CD4-positive, alpha-beta T cell treated with Interleukin-15 for 4 hours (primary cell): ENCODE data around the gene NOC4L.

Source experiments
- DNase-seq: peaks from one replicate; pipeline ENCODE4 v3.0.0-alpha.2; 2020; ENCODE audit warnings: low spot score

The NOC4L gene

GRCh38 chr12:132156573-132157325, 12.5 kb downstream of the NOC4L start:
- no peak for DNase-seq

DNA sequence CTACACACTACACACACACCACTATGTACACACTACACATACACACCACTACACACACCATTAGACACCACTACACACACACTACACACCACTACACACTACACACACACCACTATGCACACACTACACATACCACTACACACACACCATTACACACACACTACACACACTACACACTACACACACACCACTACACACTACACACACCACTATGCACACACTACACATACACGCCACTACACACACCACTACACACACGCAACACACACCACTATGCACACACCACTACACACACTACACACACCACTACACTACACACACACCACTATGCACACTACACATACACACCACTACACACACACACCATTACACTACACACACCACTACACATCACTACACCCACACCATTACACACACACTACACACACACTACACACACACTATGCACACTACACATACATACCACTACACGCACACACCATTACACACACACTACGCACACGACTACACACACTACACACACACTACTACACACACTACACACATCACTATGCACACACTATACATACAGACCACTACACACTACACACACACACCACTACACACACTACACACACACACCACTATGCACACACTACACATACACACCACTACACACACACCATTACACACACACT, 13.6 kb downstream of the NOC4L start:
- no peak for DNase-seq

GRCh38 chr12:132158677-132159554, 14.7 kb downstream of the NOC4L start:
- DNase-seq, result no peak

DNA sequence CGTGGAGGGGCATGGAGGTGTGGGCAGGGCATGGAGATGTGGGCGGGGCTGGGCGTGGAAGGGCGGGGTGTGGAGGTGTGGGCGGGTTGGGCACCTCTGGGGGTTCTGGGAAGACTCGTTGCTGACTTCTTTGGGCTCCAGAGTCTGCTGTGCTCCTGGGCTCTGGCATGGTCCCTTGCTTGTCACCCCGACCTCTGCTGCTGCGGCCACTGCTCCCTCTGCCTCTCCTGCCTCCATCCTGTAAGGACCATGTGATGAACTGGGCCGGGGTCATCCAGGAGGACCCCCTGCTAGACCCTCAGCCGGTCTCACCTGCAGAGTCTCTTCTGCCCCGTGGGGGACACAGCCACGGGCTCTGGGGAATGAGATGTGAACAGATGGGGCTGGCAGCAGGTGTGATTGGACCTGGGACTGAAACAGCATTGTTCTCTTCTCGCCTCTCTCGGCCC, 15.3 kb downstream of the NOC4L start:
- DNase-seq, result no peak

GRCh38 chr12:132160016-132160415, 15.8 kb downstream of the NOC4L start:
- DNase-seq, result no peak

DNA sequence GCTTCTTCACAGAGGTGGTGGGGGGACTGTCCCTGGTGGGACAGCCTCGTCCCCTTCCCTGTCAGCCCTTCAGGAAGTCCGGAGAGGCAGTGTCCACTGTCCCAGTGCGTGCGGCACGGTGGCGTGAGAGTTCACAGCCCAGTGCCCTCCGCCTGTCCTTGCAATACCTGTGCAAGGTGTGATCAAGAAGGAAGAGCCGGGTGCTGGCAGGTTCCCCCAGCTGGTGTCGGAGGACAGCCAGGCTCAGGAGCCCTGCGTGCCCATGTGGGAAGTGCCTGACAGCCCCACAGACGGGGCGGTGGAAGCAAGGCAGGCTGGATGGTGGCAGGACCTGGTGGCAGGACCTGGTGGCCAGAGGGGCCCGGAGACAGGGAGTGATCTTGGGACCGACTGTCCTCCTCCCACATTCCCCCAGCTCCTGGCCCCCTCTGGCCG, 16.4 kb downstream of the NOC4L start:
- DNase-seq, result no peak

- no peak for DNase-seq
Measured at GRCh38 chr12:132161036-132161781, 17.0 kb downstream of the NOC4L start.

DNA sequence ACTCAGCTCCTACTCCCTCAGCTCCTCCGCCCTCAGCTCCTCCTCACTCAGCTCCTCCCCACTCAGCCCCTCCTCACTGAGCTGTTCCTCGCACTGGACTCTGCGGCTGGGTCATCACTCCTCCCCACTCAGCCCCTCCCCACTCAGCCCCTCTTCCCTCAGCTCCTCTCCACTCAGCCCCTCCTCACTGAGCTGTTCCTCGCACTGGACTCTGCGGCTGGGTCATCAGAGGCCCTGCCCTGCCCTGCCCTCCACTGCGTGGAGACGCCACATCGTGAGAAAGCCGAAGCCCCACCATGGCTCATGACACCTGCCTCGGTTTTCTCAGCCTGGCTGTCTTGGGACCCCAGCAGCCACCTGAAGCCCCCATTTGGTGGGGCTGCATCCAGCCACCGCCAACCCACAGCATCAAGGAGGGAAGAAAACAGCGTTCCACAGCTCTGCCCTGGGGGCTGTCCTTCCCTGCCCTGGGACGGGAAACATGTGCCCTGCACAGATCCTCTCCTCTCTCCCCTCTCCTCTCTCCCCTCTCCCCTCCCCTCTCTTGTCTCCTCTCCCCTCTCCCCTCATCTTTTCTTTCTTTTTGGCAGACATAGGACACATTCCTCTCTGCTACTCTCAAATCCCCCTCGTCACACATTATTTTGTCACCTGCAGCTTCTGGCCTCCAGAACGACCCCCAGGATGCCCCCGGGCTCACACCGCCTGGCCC, 17.7 kb downstream of the NOC4L start:
- DNase-seq, result no peak

DNA sequence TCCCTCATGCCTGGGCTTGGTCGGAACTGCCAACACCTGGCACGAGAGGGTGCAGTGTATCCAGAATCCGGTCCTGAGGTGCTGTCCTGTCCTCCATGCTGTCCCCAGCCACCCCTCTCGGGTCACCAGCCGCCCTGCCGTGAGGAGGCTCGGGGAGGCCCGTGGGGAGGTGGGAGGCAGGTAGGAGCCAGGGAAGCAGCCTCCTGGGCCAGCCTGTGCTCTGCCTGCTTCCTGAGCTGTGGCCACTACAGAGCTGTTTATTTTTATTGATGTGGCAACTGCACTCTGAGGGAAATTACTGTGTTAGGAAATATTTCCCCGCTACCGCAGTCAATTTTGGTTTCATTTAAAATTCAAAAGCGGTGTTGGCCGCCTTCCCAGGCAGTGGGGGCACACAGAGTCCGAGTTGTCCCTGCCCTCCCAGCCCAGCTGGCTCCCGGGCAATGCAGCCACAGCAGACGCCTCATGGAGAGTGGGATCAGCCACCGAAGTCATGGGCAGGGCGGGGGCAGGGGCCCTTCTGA, 18.3 kb downstream of the NOC4L start:
- DNase-seq, result no peak

DNA sequence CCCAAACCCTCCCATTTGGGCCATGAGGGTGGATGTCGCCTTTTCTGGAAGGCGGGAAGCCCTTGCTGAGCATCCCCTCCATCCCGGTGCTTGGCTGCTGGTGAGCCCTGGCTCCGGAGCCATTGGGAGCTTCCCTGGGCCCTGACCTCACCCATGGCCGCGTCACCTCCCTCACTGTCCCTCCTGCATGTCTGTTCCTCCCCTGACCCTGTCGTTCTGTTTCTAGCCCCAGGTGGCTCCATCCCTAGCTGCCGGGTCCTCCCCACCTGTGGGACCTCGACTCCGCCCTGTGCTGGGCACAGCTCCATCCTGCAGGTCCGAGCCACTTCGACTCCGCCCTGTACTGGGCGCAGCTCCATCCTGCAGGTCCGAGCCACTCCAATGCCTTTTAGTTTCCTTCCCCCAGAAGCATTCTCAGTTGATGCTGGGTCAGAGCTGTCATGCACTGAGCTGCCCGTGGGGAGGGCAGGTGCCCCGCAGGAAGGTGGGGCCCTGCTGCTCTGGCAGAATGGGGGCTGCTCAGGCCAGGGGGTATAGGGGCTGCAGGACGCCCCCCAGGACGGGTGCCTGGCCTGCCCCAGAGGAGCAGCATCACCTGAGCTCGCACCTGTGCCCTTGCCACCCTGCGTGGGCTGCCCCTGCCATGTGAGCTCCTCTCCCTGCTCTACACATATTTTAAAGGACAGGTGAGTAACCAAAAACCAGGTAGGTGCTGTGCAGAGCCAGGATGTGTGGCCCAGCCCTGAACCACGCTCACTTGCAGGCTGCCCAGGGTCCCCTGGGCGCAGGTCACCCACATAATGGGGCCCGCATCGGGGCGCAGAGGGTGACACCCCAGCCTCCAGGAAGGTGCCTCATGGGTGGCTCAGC, 19.0 kb downstream of the NOC4L start:
- DNase-seq, result no peak

GRCh38 chr12:132163911-132164288, 19.6 kb downstream of the NOC4L start:
- DNase-seq, result no peak

DNA sequence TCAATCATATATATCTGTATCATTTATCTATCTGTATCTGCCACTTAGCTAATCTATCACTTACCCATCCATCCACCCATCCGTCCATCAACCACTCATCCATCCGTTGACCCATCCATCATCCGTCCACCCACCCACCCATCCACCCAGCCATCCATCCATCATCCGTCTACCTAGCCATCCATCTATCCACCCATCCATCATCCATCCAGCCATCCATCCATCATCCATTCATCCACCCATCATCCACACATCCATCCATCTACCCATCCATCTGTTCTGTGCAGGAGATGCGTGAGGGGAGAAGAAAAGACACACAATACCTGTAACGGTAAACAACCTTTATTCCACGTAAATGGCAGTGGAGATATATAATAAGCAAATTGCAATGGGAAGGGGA, 20.2 kb downstream of the NOC4L start:
- DNase-seq, result no peak

GRCh38 chr12:132165584-132165983, 21.3 kb downstream of the NOC4L start:
- DNase-seq, result no peak

DNA sequence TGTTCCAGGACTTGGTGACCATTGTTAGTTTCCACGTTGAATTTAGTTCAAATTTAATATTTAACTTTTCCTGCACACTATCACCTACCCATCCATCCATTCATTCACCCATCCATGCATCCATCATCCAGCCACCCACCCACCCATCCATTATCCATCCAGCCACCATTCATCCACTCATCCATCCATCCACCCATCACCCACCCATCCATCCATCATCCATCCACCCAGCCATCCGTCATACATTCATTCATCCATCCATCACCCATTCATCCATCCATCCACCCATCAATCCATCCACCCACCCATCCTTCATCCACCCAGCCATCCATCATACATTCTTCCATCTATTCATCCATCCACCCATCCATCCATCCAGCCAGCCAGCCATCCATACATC, 21.8 kb downstream of the NOC4L start:
- DNase-seq, result no peak

GRCh38 chr12:132166801-132167591, 22.7 kb downstream of the NOC4L start:
- DNase-seq, result no peak

- DNase-seq, result no peak
Measured at GRCh38 chr12:132167611-132168310, 23.5 kb downstream of the NOC4L start.

DNA sequence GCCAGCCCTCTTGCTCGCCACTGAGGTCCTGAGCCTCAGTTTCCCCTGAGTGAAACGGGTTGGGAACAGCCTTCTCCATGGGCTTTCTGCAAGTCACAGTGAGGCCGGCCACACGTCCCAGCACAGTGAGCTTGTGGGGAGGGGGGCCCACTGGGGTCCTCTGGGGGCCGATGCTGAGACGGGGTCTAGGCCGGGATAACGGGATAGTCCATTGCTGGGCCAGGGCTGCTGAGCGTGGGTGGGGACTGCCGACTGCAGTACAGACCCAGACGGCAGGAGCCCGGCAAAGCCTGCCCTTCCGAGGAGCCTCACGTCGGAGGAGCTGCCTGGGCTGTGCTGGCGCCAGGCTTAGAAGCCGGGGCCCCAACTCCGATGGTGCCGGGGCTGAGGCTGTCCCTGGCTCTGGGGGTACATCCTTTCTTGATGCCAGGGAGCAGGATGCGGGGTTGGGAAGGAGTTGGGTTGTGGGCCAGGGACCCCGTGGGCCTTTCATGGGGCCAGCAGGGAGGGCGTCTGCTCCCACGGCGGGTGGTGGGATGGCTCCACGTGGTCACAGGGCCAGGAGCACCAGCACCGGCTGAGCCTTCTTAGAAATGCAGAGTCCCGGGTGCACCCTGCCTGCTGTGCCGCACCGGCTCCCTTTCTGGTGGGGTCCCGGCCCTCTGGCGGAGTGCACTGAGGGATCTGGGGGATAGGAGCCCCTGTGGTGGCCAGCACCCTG, 24.2 kb downstream of the NOC4L start:
- DNase-seq, result no peak

- no peak for DNase-seq
Measured at GRCh38 chr12:132169376-132169775, 25.1 kb downstream of the NOC4L start.
